Measurements from ENCODE around the gene FBXO36. TPM values are rescaled to one million over a fixed set of nuclear protein-coding genes. Genes with fewer than 3 reads are reported as not detected.

The FBXO36 gene
- total and polyA plus RNA-seq, 2 of the 13 experiments (the other 11 are each of a cell fraction or from before 2014, with no cell fraction given), result 2.8 TPM

DNA sequence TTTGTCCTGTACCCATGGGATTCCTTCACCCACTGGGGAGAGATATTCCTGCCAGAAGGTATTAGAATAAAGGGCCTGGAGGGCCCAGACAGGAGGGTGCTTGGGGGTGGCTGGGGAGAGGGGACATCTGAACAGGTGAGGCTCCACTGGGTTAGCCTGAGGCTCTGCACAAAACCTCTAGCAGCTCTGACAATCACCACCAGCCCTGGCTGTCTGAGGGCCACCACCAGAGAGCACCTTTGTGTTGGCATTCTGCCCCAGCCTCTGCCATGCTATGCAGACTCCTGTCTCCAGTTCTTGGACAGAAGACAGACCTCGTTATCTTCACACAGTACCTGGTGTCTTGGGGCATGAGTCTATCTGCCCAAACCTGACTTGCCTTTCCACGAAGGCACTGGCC lies 121.2 kb downstream of the FBXO36 start:
- CTCF ChIA-PET (ENCODE audit: low intra/inter-chr PET ratio, low total read pairs), result no interaction called here
- Histone ChIP-seq H4K20me1 (ENCODE audit: insufficient read depth, low read length) (no peaks in the 10 kb centered on the region), H3K9me3 (ENCODE audit: low read length) (no peaks in the 10 kb centered on the region), H2AFZ (ENCODE audit: low read length) (peak overlapping the region; percentile 45), H3K4me2 (ENCODE audit: low read depth, low read length) (peak overlapping the region; percentile 28; the same call in 1 of the 2 replicates), H3K4me1 (ENCODE audit: insufficient read depth, low read length) (peaks cover 13% of the 10 kb centered on the region), H3K27me3 (ENCODE audit: control insufficient read depth in 1 of 2, insufficient read depth in 2 of 2, low read length in 2 of 2) (peaks cover 0 to 23% of the 10 kb centered on the region in 2 experiments; a peak in 3 of 5 replicates), H3K4me3 (replicated peaks in 1 of 3; ENCODE audit: insufficient read depth in 1 of 3, low read depth in 2 of 3, low read length in 3 of 3) (no peak overlapping the region), H3K36me3 (replicated peaks in 1 of 2; ENCODE audit: control insufficient read depth in 1 of 2, insufficient read depth in 2 of 2, low read length in 2 of 2) (no peaks in the 10 kb centered on the region), H3K27ac (ENCODE audit: extremely low read length, insufficient read depth, low read length) (no peak overlapping the region), H3K9ac (ENCODE audit: insufficient read depth, low read depth, low read length) (no peak overlapping the region), H3K79me2 (ENCODE audit: insufficient read depth, low read length) (no peaks in the 10 kb centered on the region)
- in situ Hi-C loops (cut with HindIII; ENCODE audit: extremely low pct_ligation_motif_present, low pct_unique_long_range_greater_than_20kb) (no loop called here), intact Hi-C loops (cut with micrococcal nuclease; ENCODE audit: unreplicated experiment) (no loop called here)
- ATAC-seq (peak; percentile 82), DNase-seq (ENCODE audit: low spot score) (no peak), FAIRE-seq (no peak)
- TF ChIP-seq ZNF530 (CRISPR knock-in tag; IDR thresholded peaks at IDR 0.05; ENCODE audit: low read depth), result no peak
- no peak for TF ChIP-seq GMEB2 (CRISPR knock-in tag; IDR thresholded peaks at IDR 0.05; ENCODE audit: low read depth)
- TF ChIP-seq POGZ (CRISPR knock-in tag; IDR thresholded peaks at IDR 0.05), result no peak
- TF ChIP-seq CTCF (CRISPR knock-in tag; IDR thresholded peaks at IDR 0.05), result peak; percentile 35; the same call in 1 of the 2 replicates
- TF ChIP-seq SMAD9 (CRISPR knock-in tag; IDR thresholded peaks at IDR 0.05), result no peak
- no peak for TF ChIP-seq HOXA7 (CRISPR knock-in tag; IDR thresholded peaks at IDR 0.05)
- TF ChIP-seq HNRNPUL1 (IDR thresholded peaks at IDR 0.05; ENCODE audit: low read depth, low read length), result no peak
- TF ChIP-seq FOXK1 (CRISPR knock-in tag; IDR thresholded peaks at IDR 0.05; ENCODE audit: borderline replicate concordance, low read depth), result no peak
- TF ChIP-seq DDIT3 (CRISPR knock-in tag; IDR thresholded peaks at IDR 0.05), result no peak
- TF ChIP-seq ZNF496 (CRISPR knock-in tag; IDR thresholded peaks at IDR 0.05; ENCODE audit: insufficient replicate concordance), result no peak
- TF ChIP-seq NCOR1 (IDR thresholded peaks at IDR 0.05; ENCODE audit: borderline replicate concordance, low read length), result 0 out of 2 replicates have a peak, but pooled peaks have one; percentile 9
- TF ChIP-seq LRRFIP1 (CRISPR knock-in tag; conservative IDR thresholded peaks at IDR 0.05), result no peak
- TF ChIP-seq, protein P1, sequence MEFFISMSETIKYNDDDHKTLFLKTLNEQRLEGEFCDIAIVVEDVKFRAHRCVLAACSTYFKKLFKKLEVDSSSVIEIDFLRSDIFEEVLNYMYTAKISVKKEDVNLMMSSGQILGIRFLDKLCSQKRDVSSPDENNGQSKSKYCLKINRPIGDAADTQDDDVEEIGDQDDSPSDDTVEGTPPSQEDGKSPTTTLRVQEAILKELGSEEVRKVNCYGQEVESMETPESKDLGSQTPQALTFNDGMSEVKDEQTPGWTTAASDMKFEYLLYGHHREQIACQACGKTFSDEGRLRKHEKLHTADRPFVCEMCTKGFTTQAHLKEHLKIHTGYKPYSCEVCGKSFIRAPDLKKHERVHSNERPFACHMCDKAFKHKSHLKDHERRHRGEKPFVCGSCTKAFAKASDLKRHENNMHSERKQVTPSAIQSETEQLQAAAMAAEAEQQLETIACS (CRISPR knock-in tag; IDR thresholded peaks at IDR 0.05), result no peak
- no peak for TF ChIP-seq YY1 (IDR thresholded peaks at IDR 0.05; ENCODE audit: insufficient read depth, insufficient replicate concordance, low read depth, low read length)
- no peak for TF ChIP-seq SATB2 (CRISPR knock-in tag; IDR thresholded peaks at IDR 0.05)
- TF ChIP-seq ZFP82 (CRISPR knock-in tag; IDR thresholded peaks at IDR 0.05; ENCODE audit: borderline replicate concordance), result no peak
- 51% methylated on average over 2 of the region's 2 CpGs for WGBS (ENCODE audit: low lambda C conversion rate)
- no TSS peak for BruUV-seq (replicated peaks)
- POLR2A ChIA-PET, result no interaction called here

Measured in HepG2 (cell line).